ENCODE results near the gene TFR2. TPM values are rescaled to one million over a fixed set of nuclear protein-coding genes. Genes with fewer than 3 reads are reported as not detected.

TFR2 gene
- total RNA-seq, 1 experiment from 2014 or later, result 11.8 TPM

GRCh38 chr7:100677308-100678267 is 36.2 kb upstream of the TFR2 start (continued):
- no peak for TF ChIP-seq ZBTB33 (IDR thresholded peaks at IDR 0.05; ENCODE audit: extremely low read depth, insufficient replicate concordance, low read length)

GRCh38 chr7:100676501-100677306 is 35.4 kb upstream of the TFR2 start:
- ATAC-seq (no peak), DNase-seq (ENCODE audit: low read depth, low spot score) (no peak)
- Histone ChIP-seq H3K27me3 (ENCODE audit: insufficient read depth, low read length) (no peaks in the 10 kb centered on the region), H3K9me3 (ENCODE audit: control insufficient read depth in 1 of 2, insufficient read depth in 1 of 2, low read depth in 1 of 2, low read length in 2 of 2) (no peaks in the 10 kb centered on the region), H4K20me1 (ENCODE audit: insufficient read depth) (no peaks in the 10 kb centered on the region), H3K4me2 (ENCODE audit: low read length) (no peak overlapping the region), H2AFZ (ENCODE audit: low read depth, low read length, poor library complexity, severe bottlenecking) (no peak overlapping the region), H3K4me3 (replicated peaks in 1 of 2; ENCODE audit: low read depth in 1 of 2, low read length in 2 of 2) (no peak overlapping the region), H3K9me2 (ENCODE audit: insufficient read depth) (no peaks in the 10 kb centered on the region), H3K36me3 (ENCODE audit: control insufficient read depth in 1 of 2, insufficient read depth in 2 of 2, low read length in 2 of 2) (peaks cover 17 to 19% of the 10 kb centered on the region in 2 experiments; a peak in 3 of 4 replicates), H3K9ac (ENCODE audit: low read length) (no peak overlapping the region), H3K4me1 (ENCODE audit: control insufficient read depth in 1 of 2, insufficient read depth in 2 of 2, low read length in 2 of 2) (peaks cover 0 to 16% of the 10 kb centered on the region in 2 experiments; a peak in 1 of 4 replicates), H3K79me2 (ENCODE audit: insufficient read depth, low read length) (peaks cover 26% of the 10 kb centered on the region), H3K27ac (ENCODE audit: low read depth, low read length) (no peak overlapping the region)
- ChIA-PET RAD21 (ENCODE audit: low non-redundant PET in 1 of 2, low total read pairs in 2 of 2, uncharacterized antibody in 2 of 2, unreplicated experiment in 2 of 2) (no interaction called here), CTCF (no interaction called here), POLR2A (interaction anchor here (1.1 to 2.0 kb wide), 2 partner anchors 29 to 248 kb away, joined by 3 to 4 read pairs; partner anchors contain the start of genes POP7 and ZCWPW1)
- TF ChIP-seq CEBPB (IDR thresholded peaks at IDR 0.05; ENCODE audit: low read depth), result no peak
- TF ChIP-seq ZFX (IDR thresholded peaks at IDR 0.05), result no peak
- TF ChIP-seq POLR2A (IDR thresholded peaks at IDR 0.05; ENCODE audit: borderline replicate concordance, extremely low read depth, insufficient read depth, insufficient read length), result no peak
- TF ChIP-seq EZH2phosphoT487 (IDR thresholded peaks at IDR 0.05; ENCODE audit: borderline replicate concordance), result no peak
- no peak for TF ChIP-seq TCF7L2 (IDR thresholded peaks at IDR 0.05; ENCODE audit: borderline replicate concordance, extremely low read depth, insufficient read depth, insufficient read length)
- no peak for TF ChIP-seq JUND (IDR thresholded peaks at IDR 0.05)
- TF ChIP-seq MAX (IDR thresholded peaks at IDR 0.05), result no peak
- TF ChIP-seq FOSL1 (IDR thresholded peaks at IDR 0.05; ENCODE audit: low read depth), result no peak
- TF ChIP-seq SP1 (IDR thresholded peaks at IDR 0.05; ENCODE audit: low read depth), result no peak
- no peak for TF ChIP-seq CTCF (IDR thresholded peaks at IDR 0.05 in 2 of 3, conservative IDR thresholded peaks at IDR 0.05 in 1 of 3; ENCODE audit: borderline replicate concordance in 1 of 3, insufficient read depth in 1 of 3, low read depth in 2 of 3, low read length in 2 of 3)
- TF ChIP-seq EGR1 (IDR thresholded peaks at IDR 0.05; ENCODE audit: low read depth), result no peak
- intact Hi-C loops (cut with micrococcal nuclease), result no loop called here
- BruUV-seq (replicated peaks), result no TSS peak

Measured in HCT116 (cell line).